ENCODE results near the gene TIE1. TPM values are rescaled to one million over a fixed set of nuclear protein-coding genes. Genes with fewer than 3 reads are reported as not detected.

Gene TIE1
- total and polyA plus RNA-seq, 3 donors from 2014 or later = 10.5 to 16.8 (median 10.9) TPM

DNA sequence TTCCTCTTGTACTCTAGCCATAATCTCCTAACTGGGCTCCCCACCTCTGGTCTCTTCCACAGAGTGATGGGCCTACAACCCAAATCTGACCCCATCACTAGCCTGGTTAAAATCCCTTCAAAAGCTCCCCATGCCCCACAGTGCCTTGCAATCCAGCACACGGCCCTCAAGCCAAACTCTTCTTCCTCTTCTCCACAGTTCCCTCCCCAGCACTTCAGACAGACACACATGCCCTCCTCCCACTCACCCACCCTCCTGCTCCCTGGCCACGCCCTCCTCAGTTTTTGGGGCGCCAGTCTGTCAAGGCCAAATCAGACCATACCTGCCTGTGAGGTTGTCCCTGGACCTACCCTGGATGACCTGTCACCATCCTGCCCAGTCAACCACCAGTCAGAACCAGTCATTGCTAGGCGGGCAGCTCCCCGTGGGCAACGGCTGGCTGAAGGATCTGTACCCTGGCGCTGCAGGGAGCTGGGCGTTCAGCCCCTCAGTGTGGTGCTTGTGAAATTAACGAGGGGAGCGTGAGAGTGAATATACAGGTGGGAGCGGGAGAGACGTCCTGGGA, 16.2 kb upstream of the TIE1 start:
- Histone ChIP-seq H3K9me3 (no peaks in the 10 kb centered on the region), H3K4me3 (no peak overlapping the region), H3K36me3 (ENCODE audit: low read depth, missing control alignments) (no peaks in the 10 kb centered on the region), H3K4me1 (peaks cover 3% of the 10 kb centered on the region), H3K27ac (no peak overlapping the region), H3K27me3 (no peaks in the 10 kb centered on the region)
- intact Hi-C loops (cut with DNase I; ENCODE audit: low total_unique reads) = no loop called here
- 79 to 84% methylated on average over 6 to 12 of the region's 12 CpGs for WGBS, 2 donors
- no peak for DNase-seq
- TF ChIP-seq, protein P1, sequence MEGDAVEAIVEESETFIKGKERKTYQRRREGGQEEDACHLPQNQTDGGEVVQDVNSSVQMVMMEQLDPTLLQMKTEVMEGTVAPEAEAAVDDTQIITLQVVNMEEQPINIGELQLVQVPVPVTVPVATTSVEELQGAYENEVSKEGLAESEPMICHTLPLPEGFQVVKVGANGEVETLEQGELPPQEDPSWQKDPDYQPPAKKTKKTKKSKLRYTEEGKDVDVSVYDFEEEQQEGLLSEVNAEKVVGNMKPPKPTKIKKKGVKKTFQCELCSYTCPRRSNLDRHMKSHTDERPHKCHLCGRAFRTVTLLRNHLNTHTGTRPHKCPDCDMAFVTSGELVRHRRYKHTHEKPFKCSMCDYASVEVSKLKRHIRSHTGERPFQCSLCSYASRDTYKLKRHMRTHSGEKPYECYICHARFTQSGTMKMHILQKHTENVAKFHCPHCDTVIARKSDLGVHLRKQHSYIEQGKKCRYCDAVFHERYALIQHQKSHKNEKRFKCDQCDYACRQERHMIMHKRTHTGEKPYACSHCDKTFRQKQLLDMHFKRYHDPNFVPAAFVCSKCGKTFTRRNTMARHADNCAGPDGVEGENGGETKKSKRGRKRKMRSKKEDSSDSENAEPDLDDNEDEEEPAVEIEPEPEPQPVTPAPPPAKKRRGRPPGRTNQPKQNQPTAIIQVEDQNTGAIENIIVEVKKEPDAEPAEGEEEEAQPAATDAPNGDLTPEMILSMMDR (IDR thresholded peaks at IDR 0.05) = no peak
- no peak for TF ChIP-seq POLR2A (IDR thresholded peaks at IDR 0.05)

DNA sequence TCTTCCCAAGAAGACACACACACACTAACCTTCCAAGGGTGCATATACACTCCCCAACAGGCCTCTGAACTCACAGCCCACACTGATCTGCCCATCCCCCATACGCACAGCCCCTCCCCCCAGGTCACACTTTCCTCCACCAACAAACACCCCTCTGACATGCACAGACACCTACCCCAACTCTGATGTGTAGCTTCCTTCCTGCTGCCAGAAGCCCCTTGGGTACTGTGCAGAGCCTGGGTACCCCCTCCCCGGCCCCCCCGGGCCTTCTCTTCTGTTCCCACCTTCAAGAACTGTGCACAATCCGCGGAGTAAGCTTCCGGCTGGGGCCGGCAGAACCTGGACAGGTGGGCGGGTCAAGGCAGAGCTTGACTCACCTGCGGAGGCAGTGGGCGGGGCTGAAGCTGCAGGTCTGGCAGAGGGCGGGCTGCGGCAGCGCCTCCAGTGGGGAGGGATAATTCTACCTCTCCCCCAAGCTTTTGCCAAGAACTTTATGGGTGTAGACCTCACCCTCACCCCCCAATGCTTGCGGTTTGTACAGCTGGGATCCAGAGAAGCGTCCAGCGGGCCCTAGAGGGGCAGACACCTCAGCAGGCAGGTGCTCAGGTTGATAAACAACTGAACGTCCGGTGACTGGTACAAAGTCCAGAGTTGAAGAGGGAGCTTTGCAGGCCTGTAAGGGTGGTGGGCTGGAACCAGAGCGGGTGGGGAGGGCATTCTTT, 15.4 kb upstream of the TIE1 start, which contains the start of gene C1orf210:
TSS of gene C1orf210 (minus strand) at position 313 of the 722 bp plus-strand sequence. CDS start 2,311 bp downstream, outside the sequence.
- TF ChIP-seq, protein P1 (IDR thresholded peaks at IDR 0.05) = no peak
- TF ChIP-seq POLR2A (IDR thresholded peaks at IDR 0.05) = no peak
- Histone ChIP-seq H3K9me3 (no peaks in the 10 kb centered on the region), H3K27me3 (no peaks in the 10 kb centered on the region), H3K4me1 (peaks cover 3% of the 10 kb centered on the region), H3K27ac (no peak within 1 kb of the TSS), H3K4me3 (no peak within 1 kb of the TSS), H3K36me3 (ENCODE audit: low read depth, missing control alignments) (no peaks in the 10 kb centered on the region)
- intact Hi-C loops (cut with DNase I; ENCODE audit: low total_unique reads) = no loop called here
- DNase-seq = no peak
- 28 to 47% methylated on average over 9 to 19 of the region's 19 CpGs for WGBS, 2 donors

GRCh38 chr1:43286115-43286514, 14.7 kb upstream of the TIE1 start:
- Histone ChIP-seq H3K4me1 (peaks cover 3% of the 10 kb centered on the region), H3K27me3 (no peaks in the 10 kb centered on the region), H3K27ac (no peak overlapping the region), H3K4me3 (no peak overlapping the region), H3K36me3 (ENCODE audit: low read depth, missing control alignments) (no peaks in the 10 kb centered on the region), H3K9me3 (no peaks in the 10 kb centered on the region)
- no peak for DNase-seq
- no peak for TF ChIP-seq POLR2A (IDR thresholded peaks at IDR 0.05)
- TF ChIP-seq, protein P1 (IDR thresholded peaks at IDR 0.05) = no peak
- intact Hi-C loops (cut with DNase I; ENCODE audit: low total_unique reads) = no loop called here
- WGBS, 2 donors = 82 to 94% methylated on average over 5 to 11 of the region's 11 CpGs

- Histone ChIP-seq H3K27ac (no peak overlapping the region), H3K27me3 (no peaks in the 10 kb centered on the region), H3K4me3 (no peak overlapping the region), H3K4me1 (peaks cover 3% of the 10 kb centered on the region), H3K9me3 (no peaks in the 10 kb centered on the region), H3K36me3 (ENCODE audit: low read depth, missing control alignments) (no peaks in the 10 kb centered on the region)
- no peak for DNase-seq
- intact Hi-C loops (cut with DNase I; ENCODE audit: low total_unique reads) = no loop called here
- TF ChIP-seq, protein P1 (IDR thresholded peaks at IDR 0.05) = no peak
- no peak for TF ChIP-seq POLR2A (IDR thresholded peaks at IDR 0.05)
- 88 to 98% methylated on average over 3 to 5 of the region's 5 CpGs for WGBS, 2 donors
Measured at GRCh38 chr1:43286533-43286932, 14.2 kb upstream of the TIE1 start.
